Measurements from ENCODE around the gene GPRC6A.

Gene GPRC6A

GRCh38 chr6:116779573-116780164 is 49.2 kb downstream of the GPRC6A start:
- H3K4me2 ChIP-seq (ENCODE audit: low read length), result peak overlapping the region; percentile 59
- TF ChIP-seq EZH2phosphoT487 (IDR thresholded peaks at IDR 0.05; ENCODE audit: low read depth) (no peak), CTCF (IDR thresholded peaks at IDR 0.05; ENCODE audit: low read depth, low read length) (peak; percentile 62)

GRCh38 chr6:116773886-116774285 is 55.0 kb downstream of the GPRC6A start:
- no peak for TF ChIP-seq CTCF (IDR thresholded peaks at IDR 0.05; ENCODE audit: low read depth, low read length)
- TF ChIP-seq EZH2phosphoT487 (IDR thresholded peaks at IDR 0.05; ENCODE audit: low read depth), result no peak

More at GRCh38 chr6:116779573-116780164, 49.2 kb downstream of the GPRC6A start:
- Histone ChIP-seq H3K27ac (ENCODE audit: low read length) (no peak overlapping the region), H3K9ac (ENCODE audit: low read length) (no peak overlapping the region), H3K36me3 (replicated peaks; ENCODE audit: low read depth, low read length) (no peaks in the 10 kb centered on the region), H3K4me3 (ENCODE audit: low read length) (peak overlapping the region; percentile 47), H3K27me3 (ENCODE audit: low read depth, low read length) (no peaks in the 10 kb centered on the region), H3K79me2 (ENCODE audit: low read length) (no peaks in the 10 kb centered on the region), H2AFZ (ENCODE audit: low read depth, low read length) (peak overlapping the region; percentile 76), H4K20me1 (ENCODE audit: insufficient read depth, low read length) (no peaks in the 10 kb centered on the region), H3K4me1 (ENCODE audit: low read length) (peaks cover 7% of the 10 kb centered on the region), H3K9me3 (ENCODE audit: insufficient read depth, low read length) (no peaks in the 10 kb centered on the region)

GRCh38 chr6:116772450-116772849 is 56.4 kb downstream of the GPRC6A start:
- no peak overlapping the region for H2AFZ ChIP-seq (ENCODE audit: low read depth, low read length)
- no peak overlapping the region for H3K27ac ChIP-seq (ENCODE audit: low read length)
- no peak overlapping the region for H3K4me2 ChIP-seq (ENCODE audit: low read length)
- TF ChIP-seq EZH2phosphoT487 (IDR thresholded peaks at IDR 0.05; ENCODE audit: low read depth), result no peak
- TF ChIP-seq CTCF (IDR thresholded peaks at IDR 0.05; ENCODE audit: low read depth, low read length), result no peak
- no peaks in the 10 kb centered on the region for H3K4me1 ChIP-seq (ENCODE audit: low read length)
- no peaks in the 10 kb centered on the region for H3K36me3 ChIP-seq (replicated peaks; ENCODE audit: low read depth, low read length)
- no peak overlapping the region for H3K4me3 ChIP-seq (ENCODE audit: low read length)
- H3K9ac ChIP-seq (ENCODE audit: low read length), result no peak overlapping the region
- H4K20me1 ChIP-seq (ENCODE audit: insufficient read depth, low read length), result no peaks in the 10 kb centered on the region
- H3K27me3 ChIP-seq (ENCODE audit: low read depth, low read length), result no peaks in the 10 kb centered on the region
- no peaks in the 10 kb centered on the region for H3K9me3 ChIP-seq (ENCODE audit: insufficient read depth, low read length)
- H3K79me2 ChIP-seq (ENCODE audit: low read length), result no peaks in the 10 kb centered on the region

More at GRCh38 chr6:116773886-116774285, 55.0 kb downstream of the GPRC6A start:
- no peak overlapping the region for H3K27ac ChIP-seq (ENCODE audit: low read length)
- H3K9me3 ChIP-seq (ENCODE audit: insufficient read depth, low read length), result no peaks in the 10 kb centered on the region
- H3K4me2 ChIP-seq (ENCODE audit: low read length), result no peak overlapping the region
- no peaks in the 10 kb centered on the region for H3K79me2 ChIP-seq (ENCODE audit: low read length)
- no peaks in the 10 kb centered on the region for H3K4me1 ChIP-seq (ENCODE audit: low read length)
- H3K36me3 ChIP-seq (replicated peaks; ENCODE audit: low read depth, low read length), result no peaks in the 10 kb centered on the region
- no peaks in the 10 kb centered on the region for H4K20me1 ChIP-seq (ENCODE audit: insufficient read depth, low read length)
- H3K27me3 ChIP-seq (ENCODE audit: low read depth, low read length), result no peaks in the 10 kb centered on the region
- H2AFZ ChIP-seq (ENCODE audit: low read depth, low read length), result no peak overlapping the region
- no peak overlapping the region for H3K9ac ChIP-seq (ENCODE audit: low read length)
- H3K4me3 ChIP-seq (ENCODE audit: low read length), result no peak overlapping the region

GRCh38 chr6:116767715-116768114 is 61.2 kb downstream of the GPRC6A start:
- H3K27me3 ChIP-seq (ENCODE audit: low read depth, low read length), result no peaks in the 10 kb centered on the region
- no peak overlapping the region for H3K4me3 ChIP-seq (ENCODE audit: low read length)
- no peak overlapping the region for H3K27ac ChIP-seq (ENCODE audit: low read length)
- no peak overlapping the region for H3K4me2 ChIP-seq (ENCODE audit: low read length)
- H3K79me2 ChIP-seq (ENCODE audit: low read length), result no peaks in the 10 kb centered on the region
- H4K20me1 ChIP-seq (ENCODE audit: insufficient read depth, low read length), result no peaks in the 10 kb centered on the region
- no peak for TF ChIP-seq EZH2phosphoT487 (IDR thresholded peaks at IDR 0.05; ENCODE audit: low read depth)
- no peak for TF ChIP-seq CTCF (IDR thresholded peaks at IDR 0.05; ENCODE audit: low read depth, low read length)
- no peak overlapping the region for H2AFZ ChIP-seq (ENCODE audit: low read depth, low read length)
- no peaks in the 10 kb centered on the region for H3K9me3 ChIP-seq (ENCODE audit: insufficient read depth, low read length)
- H3K9ac ChIP-seq (ENCODE audit: low read length), result no peak overlapping the region
- H3K4me1 ChIP-seq (ENCODE audit: low read length), result no peaks in the 10 kb centered on the region
- no peaks in the 10 kb centered on the region for H3K36me3 ChIP-seq (replicated peaks; ENCODE audit: low read depth, low read length)
